HCT116 (cell line): ENCODE results near the gene PRSS21.

Experiments used
- POLR2A ChIP-seq: IDR thresholded peaks from 2 replicates; pipeline ENCODE4 v1.7.0; 2011; ENCODE audit warnings: borderline replicate concordance; ENCODE audit not compliant: insufficient read depth, insufficient read length; ENCODE audit errors: extremely low read depth
- POLR2AphosphoS5 ChIP-seq: IDR thresholded peaks from 2 replicates; pipeline ENCODE4 v1.6.1; 2011; ENCODE audit warnings: mild to moderate bottlenecking, low read depth, low read length, moderate library complexity

DNA sequence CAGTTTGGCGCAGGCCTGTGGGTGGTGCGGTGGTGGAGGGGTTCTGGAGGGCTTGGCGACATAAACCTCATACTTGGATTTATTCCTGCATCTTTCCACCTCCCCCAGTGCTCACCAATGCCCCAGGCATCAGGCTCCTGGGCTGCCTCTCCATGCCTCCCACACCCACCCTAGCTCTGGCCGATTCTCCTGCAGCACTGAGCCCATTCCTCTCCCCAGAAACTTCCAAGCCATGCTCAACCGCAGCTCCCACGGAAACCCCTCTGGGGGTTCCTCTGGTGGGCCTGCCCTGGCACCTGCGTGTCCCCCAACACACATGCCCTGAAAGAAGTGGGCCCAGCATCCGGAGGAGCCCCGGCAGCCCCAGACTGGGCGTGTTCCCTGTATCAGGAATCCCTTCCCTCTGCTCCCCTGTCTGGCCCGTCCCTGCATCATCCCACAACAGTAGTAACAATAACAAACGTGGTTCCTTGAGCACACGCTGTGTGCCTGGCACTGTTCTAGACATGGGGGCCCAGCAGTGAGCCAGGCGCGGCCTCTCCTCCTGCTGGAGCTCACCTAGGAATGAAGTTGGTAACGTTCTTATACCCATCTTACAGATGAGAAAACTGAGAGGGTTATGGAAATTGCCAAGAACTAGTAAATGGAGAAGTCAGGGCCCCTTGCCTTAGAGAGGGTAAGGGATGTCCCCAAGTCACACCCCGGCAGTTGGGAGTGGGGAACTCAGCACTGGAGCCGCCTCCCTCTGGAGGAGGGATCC, 2.3 kb downstream of the PRSS21 start:
- TF ChIP-seq POLR2A: no peak
- no peak for TF ChIP-seq POLR2AphosphoS5
